HK-2 (cell line): ENCODE measurements around the gene MYH10.

Source experiments
- DNase-seq: peaks from one replicate; pipeline ENCODE4 v3.0.0-alpha.2; 2018; ENCODE audit not compliant: unreplicated experiment

MYH10 gene

GRCh38 chr17:8609910-8610309, 20.6 kb downstream of the MYH10 start:
- no peak for DNase-seq

DNA sequence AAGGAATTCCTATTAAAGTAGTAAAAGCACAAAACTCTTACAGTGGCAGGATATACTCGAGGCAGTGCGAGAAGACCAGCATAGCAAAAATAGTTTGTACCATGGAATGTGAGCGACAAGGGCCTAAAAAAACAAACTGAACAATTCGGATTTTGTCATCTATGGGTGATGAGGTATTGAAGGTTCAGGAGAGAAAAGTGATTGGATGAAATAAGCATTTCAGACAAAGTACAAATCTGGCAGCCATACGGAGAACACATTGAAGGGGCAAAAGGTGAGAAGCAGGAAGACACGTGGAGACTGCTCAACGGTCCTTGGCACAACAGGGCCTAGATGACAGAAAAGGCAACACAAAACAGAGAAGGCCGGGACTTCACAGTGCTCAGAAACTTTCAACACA, 22.5 kb downstream of the MYH10 start:
- no peak for DNase-seq

DNA sequence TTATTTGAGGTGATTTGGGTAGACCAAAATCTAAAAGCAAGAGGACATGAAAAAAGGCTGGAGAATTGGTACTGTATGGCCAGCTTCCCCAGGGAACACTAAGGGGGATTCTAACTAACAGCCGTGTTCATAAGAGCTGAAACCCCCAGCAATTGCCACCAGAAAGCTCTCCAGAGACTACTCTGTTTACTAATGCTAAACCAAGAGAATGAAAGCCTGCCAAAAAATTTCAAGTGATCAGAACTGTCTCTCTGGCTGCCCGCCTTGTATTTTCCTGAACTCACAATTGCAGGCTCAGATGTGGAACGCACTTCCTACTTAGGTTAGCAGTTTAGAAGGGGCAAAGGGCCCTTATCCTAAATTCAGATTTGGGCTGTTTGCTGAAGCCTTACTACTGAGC, 24.1 kb downstream of the MYH10 start:
- DNase-seq: no peak

DNA sequence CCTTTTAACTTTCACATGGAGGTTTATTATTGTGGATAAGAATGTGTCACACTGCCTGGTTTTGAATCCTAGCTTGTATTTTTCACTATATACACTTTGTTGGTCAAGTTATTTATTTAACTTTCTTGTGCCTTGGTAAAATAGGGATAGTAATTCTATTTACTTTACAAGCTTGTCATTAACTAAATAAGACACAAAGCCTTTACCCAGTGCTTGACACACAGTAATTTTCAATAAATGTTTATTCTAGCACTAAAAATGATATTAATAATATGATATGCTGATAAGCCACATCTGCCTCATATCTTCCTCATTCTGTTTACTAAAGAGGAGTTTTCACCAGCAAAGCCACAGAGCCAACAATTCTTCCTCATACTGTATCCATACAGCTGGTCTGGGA, 27.8 kb downstream of the MYH10 start:
- no peak for DNase-seq

GRCh38 chr17:8599351-8600011, 31.0 kb downstream of the MYH10 start:
- DNase-seq: no peak

DNA sequence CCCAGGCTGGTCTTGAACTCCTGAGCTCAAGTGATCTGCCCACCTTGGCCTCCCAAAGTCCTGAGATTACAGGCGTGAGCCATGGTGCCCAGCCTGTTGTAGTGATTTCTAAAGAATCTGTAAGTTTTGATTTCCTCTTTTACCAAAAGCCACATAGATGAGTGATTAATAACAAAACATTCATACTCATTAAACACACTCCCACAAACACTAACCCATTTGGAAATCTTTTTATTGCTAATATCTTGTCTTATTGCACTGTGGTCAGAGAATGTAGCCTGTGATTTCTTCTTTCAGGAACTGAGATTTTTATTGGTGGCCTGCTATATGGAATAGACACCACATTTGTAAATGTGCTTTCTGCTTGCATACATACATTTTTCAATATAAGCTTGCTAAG, 31.6 kb downstream of the MYH10 start:
- DNase-seq: no peak

GRCh38 chr17:8593830-8594229, 36.7 kb downstream of the MYH10 start:
- no peak for DNase-seq

GRCh38 chr17:8593276-8593675, 37.2 kb downstream of the MYH10 start:
- DNase-seq: no peak

DNA sequence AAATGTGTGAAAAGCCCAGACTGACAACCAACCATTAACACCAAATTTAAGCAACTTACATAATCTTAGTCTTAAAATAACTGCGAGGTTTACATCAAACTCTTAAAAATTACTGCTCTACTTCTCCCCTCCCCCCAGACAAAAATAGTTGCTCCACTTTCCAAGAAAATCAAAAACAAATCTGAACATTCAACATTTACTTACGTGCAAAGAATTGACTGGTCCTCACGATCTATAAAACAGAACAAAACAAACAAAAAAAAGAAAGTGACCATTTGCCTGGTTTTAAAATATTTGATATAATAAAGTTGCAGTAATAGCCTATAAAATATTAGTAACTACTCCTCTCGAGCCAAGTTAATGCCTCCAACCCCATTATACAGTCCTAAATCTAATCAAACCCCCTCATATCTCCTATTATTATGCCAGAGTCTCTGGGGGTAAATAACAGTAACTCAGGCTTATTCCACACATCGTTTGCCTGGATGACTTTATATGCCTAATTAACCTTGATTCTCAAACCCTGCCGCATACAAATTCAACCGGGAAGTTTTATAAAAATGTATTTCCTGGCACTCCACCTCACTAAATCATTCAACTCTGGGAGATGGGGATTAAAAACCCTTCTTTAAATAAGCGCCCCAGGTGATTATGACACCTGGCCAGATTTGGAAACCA, 41.5 kb downstream of the MYH10 start:
- DNase-seq: no peak

DNA sequence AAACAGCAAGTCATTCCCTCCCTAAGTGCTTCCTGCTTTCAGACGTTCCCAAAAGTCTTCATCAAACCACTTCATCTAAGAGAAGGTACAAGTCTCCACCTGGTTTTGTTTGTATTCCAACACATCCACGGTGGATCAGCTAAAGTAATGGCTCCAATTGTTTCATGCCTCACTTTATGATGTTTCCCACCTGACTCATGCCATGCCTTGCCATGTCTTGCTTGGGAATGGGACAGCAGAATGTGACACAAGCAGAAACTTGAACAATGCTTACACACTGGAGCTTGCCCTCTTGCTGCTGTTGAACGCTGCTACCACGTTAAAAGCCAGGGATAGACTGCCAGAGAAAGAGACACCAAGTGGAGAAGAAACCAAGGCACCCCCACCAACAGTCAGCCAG, 43.8 kb downstream of the MYH10 start:
- DNase-seq: no peak

DNA sequence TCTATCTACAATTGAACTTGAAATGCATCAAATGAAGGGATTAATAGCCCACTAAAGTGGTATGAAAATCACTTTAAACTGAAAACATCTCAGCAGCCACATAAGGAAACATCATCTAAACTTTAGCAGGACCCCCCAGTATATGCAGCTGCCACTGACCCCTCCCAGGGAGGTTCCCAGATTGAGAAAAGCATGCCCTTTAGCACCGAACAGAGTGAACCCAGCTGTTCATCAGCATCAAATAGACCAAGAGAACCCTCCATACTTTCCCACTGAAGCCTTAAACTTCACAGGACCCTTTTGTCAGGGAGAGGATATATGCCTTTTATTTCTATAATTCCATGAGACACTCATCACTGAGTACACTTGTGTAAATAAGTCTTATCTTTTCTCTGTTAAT, 44.6 kb downstream of the MYH10 start:
- no peak for DNase-seq

- DNase-seq: no peak
Measured at GRCh38 chr17:8583954-8584353, 46.6 kb downstream of the MYH10 start.

- no peak for DNase-seq
Measured at GRCh38 chr17:8580952-8581658, 49.4 kb downstream of the MYH10 start.

GRCh38 chr17:8577868-8578267, 52.7 kb downstream of the MYH10 start:
- no peak for DNase-seq

- DNase-seq: no peak
Measured at GRCh38 chr17:8576559-8577294, 53.8 kb downstream of the MYH10 start.

- DNase-seq: no peak
Measured at GRCh38 chr17:8574687-8575086, 55.8 kb downstream of the MYH10 start.

DNA sequence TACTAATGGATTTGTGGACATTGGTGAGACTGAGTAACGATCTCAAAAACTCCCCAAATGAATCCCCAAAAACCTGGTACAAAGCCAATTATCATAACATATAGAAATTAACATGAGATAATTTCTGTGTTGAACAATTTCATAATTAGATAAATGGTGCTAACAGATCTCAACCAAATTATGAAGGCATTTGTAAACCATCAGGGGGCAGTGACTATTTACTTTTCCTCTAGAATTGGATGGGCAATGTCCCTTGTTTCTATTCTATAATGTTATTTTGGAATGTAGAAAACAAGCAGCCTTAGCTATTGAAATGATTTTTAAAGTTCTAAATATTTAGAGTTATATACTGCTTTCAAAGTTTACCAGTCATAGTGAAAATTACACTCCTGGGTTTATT, 57.8 kb downstream of the MYH10 start:
- no peak for DNase-seq

GRCh38 chr17:8563981-8564602, 66.4 kb downstream of the MYH10 start:
- DNase-seq: no peak

DNA sequence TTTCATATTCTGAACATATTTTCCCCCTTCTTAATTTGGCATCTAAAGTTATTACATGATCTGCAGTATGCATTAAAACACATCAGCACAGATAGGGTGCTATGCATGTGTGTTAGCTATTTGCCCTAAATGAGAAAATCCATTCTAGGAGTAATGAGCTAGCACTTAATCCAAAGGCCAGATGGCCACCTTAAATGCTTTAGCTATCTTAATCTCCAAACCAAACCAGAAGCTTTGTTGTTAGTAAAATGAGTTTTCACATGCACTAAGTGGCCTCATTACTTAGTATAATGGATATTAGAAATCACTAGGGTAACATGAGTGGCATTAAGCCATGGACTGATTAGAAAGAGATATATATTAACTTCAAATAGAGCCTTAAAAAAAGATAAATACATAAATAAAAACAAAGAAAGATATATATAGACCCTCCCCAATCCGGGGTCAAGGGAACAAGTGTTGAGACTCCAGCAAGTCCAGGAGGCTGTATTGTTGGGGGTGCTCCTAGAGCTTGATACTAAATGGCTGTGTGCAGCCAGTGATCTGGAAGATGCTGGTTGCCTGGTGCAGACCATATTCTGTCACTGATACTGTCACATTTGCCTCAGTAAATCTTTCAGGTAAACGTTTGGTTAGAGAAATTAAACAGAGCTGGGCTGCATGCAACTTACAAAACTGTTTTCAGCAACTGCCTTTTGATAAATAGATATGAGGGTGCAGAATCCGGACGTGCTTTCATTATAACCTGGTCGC, 67.3 kb downstream of the MYH10 start:
- no peak for DNase-seq

DNA sequence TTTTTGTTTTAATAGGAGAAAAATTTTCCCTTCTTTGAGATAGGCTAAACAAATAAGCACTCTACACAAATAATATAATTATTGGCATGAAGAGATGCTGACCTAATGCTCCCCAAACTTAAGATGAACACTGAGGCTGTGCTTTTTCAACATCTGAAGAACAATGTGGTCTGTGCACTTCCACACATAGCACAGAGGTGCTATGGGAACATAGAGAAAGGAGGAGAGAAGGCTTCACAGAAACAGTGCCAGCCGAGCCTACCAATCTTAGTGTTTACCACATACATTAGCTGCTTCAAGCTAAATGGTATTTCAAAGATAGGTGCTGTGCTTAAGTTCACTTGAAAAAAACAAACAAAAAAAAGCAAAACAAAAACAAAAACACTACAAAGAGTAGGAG, 72.4 kb downstream of the MYH10 start:
- DNase-seq: no peak

GRCh38 chr17:8557176-8557806, 73.2 kb downstream of the MYH10 start:
- no peak for DNase-seq
